ENCODE results near the gene ZNF407.

The ZNF407 gene

DNA sequence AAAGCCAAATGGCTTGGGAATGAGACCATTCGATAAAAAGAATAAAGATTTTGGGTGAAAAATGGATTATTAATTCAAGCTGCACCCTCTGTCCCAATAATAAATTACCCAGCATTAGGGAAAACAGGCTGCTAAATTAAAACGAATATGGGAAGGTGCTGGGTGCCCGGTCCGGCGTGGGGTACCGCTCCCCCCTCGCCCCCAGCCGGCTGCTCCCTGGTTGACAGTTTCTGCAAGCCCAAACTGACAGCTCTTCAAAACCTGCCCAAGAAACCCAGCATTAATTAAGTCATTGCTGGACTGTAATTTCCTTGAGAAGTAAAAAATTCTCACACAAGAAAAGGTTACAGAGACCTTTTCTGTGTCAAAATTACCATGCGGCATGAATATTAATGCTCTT lies 512.6 kb downstream of the ZNF407 start:
- no peak for DNase-seq

DNA sequence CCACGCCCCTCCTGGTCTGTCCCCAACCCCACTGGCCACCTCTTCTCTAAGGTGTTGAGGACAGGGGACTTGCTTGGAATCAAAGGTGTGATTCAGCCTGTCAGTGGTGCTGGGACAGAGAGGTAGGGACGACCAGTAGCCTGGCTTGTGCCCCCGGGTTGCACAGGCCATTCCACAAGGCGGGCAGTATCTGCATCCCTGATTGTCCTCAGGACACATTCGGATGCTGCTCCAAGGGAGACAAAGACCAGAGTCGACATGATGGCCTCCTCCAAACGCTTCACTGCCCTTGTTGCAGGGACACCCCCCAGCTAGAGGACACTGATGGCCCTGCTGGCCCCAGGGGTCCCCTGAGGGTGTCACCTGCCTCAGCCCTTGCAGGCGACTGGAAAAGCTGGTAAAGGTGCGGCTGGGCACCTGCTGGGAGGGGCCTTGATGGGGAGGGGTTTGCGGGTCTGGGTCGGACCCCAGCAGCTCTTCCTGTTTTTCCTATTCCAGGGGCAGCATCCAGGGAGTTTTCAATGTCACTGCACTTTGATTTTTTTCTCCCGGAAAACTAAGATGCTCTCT lies 513.3 kb downstream of the ZNF407 start:
- DNase-seq, result no peak

- no peak for DNase-seq
Measured at GRCh38 chr18:75111760-75112159, 514.1 kb downstream of the ZNF407 start.

GRCh38 chr18:75112186-75113096 lies 514.8 kb downstream of the ZNF407 start:
- DNase-seq, result no peak

DNA sequence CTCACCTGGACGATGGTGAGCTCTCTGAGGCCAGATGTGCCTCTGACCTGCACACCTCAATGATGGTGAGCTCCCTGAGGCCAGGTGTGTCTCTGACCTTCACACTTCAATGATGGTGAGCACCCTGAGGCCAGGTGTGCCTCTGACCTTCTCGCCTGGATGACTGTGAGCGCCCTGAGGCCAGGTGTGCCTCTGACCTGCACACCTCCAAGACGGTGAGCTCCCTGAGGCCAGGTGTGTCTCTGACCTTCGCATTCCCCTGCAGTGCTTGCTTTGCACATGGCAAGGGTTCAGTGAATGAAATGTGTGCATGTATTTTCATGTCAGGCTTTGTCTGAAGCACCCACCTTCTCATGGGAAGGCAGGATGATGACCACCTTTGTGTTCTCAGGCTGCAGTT lies 515.8 kb downstream of the ZNF407 start:
- no peak for DNase-seq

DNA sequence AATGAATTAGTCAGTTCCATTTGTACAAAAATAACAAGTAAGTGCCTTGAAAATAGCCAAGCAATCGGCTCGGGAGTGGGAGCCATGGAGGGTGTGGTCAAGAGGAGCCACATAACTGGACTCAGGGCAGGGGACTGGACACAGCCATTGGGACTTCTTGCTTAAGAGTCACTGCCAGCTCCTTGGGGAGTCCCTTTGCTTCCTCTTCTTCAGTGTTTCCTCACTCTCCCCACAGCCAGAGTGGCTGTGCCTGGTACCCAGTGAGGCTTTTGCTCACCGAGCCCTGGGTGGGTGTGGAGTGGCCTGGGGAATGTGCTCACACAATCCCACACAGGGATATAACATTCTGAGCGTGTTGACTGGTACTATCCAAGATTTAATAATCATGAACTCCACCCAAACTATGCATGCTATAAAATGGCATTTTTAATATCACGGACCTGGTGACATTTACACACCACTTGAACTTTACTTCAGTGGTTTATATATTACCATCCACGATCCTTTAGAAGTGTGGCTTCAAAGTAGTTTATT lies 516.6 kb downstream of the ZNF407 start:
- no peak for DNase-seq
